RWPE2 (cell line): ENCODE results near the gene BGN.

Source experiments
- ATAC-seq: fragments of 200-7000 bp; cut with Tn5 transposase; 3 replicates; pipeline ENCODE4 v1.9.1; 2021; ENCODE audit warnings: low read depth
- DNase-seq: peaks from one replicate; pipeline ENCODE4 v3.0.0-alpha.2; 2020; ENCODE audit warnings: low spot score
- H3K27ac ChIP-seq: fragments of 450-650 bp; 2 replicates; pipeline ENCODE4 v1.5.1; 2017; ENCODE audit warnings: mild to moderate bottlenecking; ENCODE audit not compliant: poor library complexity, severe bottlenecking
- H3K27me3 ChIP-seq: fragments of 250-450 bp; sonication (Bioruptor Pico); 2 replicates; pipeline ENCODE4 v1.5.1; 2021; ENCODE audit warnings: mild to moderate bottlenecking, moderate library complexity; ENCODE audit not compliant: insufficient read depth, poor library complexity, severe bottlenecking
- H3K36me3 ChIP-seq: fragments of 250-450 bp; sonication (Bioruptor Pico); 2 replicates; pipeline ENCODE4 v1.5.1; 2020; ENCODE audit warnings: low read depth, mild to moderate bottlenecking, moderate library complexity
- H3K4me1 ChIP-seq: fragments of 250-450 bp; sonication (Bioruptor Pico); 2 replicates; pipeline ENCODE4 v1.5.1; 2021; ENCODE audit warnings: mild to moderate bottlenecking, moderate library complexity; ENCODE audit not compliant: insufficient read depth, poor library complexity, severe bottlenecking
- H3K4me3 ChIP-seq: fragments of 250-450 bp; sonication (Bioruptor Pico); 2 replicates; pipeline ENCODE4 v1.5.1; 2021; ENCODE audit warnings: mild to moderate bottlenecking, moderate library complexity; ENCODE audit not compliant: severe bottlenecking
- H3K9me3 ChIP-seq: fragments of 250-450 bp; sonication (Bioruptor Pico); 2 replicates; pipeline ENCODE4 v1.5.1; 2021; ENCODE audit warnings: mild to moderate bottlenecking, moderate library complexity; ENCODE audit not compliant: severe bottlenecking
- CTCF ChIP-seq: fragments of 450-650 bp; IDR thresholded peaks from one replicate; pipeline ENCODE4 v1.5.1; 2017; ENCODE audit warnings: mild to moderate bottlenecking, moderate library complexity; ENCODE audit not compliant: poor library complexity, severe bottlenecking

Gene BGN

GRCh38 chrX:153477901-153478300, 16.9 kb upstream of the BGN start:
- no peak for TF ChIP-seq CTCF
- H3K9me3 ChIP-seq, result no peaks in the 10 kb centered on the region
- H3K36me3 ChIP-seq, result no peaks in the 10 kb centered on the region
- ATAC-seq, result no peak
- no peak overlapping the region for H3K27ac ChIP-seq
- no peaks in the 10 kb centered on the region for H3K27me3 ChIP-seq
- H3K4me3 ChIP-seq, result no peak overlapping the region
- no peaks in the 10 kb centered on the region for H3K4me1 ChIP-seq
- no peak for DNase-seq

GRCh38 chrX:153478746-153479145, 16.0 kb upstream of the BGN start:
- no peak for TF ChIP-seq CTCF
- no peak for DNase-seq
- no peak for ATAC-seq
- Histone ChIP-seq H3K27ac (no peak overlapping the region), H3K4me1 (no peaks in the 10 kb centered on the region), H3K27me3 (no peaks in the 10 kb centered on the region), H3K4me3 (no peak overlapping the region), H3K9me3 (no peaks in the 10 kb centered on the region), H3K36me3 (no peaks in the 10 kb centered on the region)

- DNase-seq, result no peak
- Histone ChIP-seq H3K27ac (no peak overlapping the region), H3K36me3 (no peaks in the 10 kb centered on the region)
Measured at GRCh38 chrX:153481043-153481442, 13.7 kb upstream of the BGN start.

GRCh38 chrX:153482376-153483015, 12.3 kb upstream of the BGN start:
- no peaks in the 10 kb centered on the region for H3K36me3 ChIP-seq
- DNase-seq, result no peak
- no peak overlapping the region for H3K27ac ChIP-seq
- H3K4me1 ChIP-seq, result no peaks in the 10 kb centered on the region
- no peaks in the 10 kb centered on the region for H3K27me3 ChIP-seq
- no peak overlapping the region for H3K4me3 ChIP-seq
- no peak for ATAC-seq
- TF ChIP-seq CTCF, result no peak
- no peaks in the 10 kb centered on the region for H3K9me3 ChIP-seq

More at GRCh38 chrX:153481043-153481442, 13.7 kb upstream of the BGN start:
- TF ChIP-seq CTCF, result no peak
- no peak overlapping the region for H3K4me3 ChIP-seq
- no peaks in the 10 kb centered on the region for H3K27me3 ChIP-seq
- no peak for ATAC-seq
- no peaks in the 10 kb centered on the region for H3K4me1 ChIP-seq
- no peaks in the 10 kb centered on the region for H3K9me3 ChIP-seq

- H3K36me3 ChIP-seq, result no peaks in the 10 kb centered on the region
- ATAC-seq, result no peak
- no peak overlapping the region for H3K27ac ChIP-seq
- H3K4me3 ChIP-seq, result no peak overlapping the region
- no peaks in the 10 kb centered on the region for H3K9me3 ChIP-seq
- H3K4me1 ChIP-seq, result no peaks in the 10 kb centered on the region
- TF ChIP-seq CTCF, result no peak
- H3K27me3 ChIP-seq, result no peaks in the 10 kb centered on the region
- DNase-seq, result no peak
Measured at GRCh38 chrX:153485396-153486080, 9.2 kb upstream of the BGN start.
